ENCODE results near the gene C16orf87. TPM values are rescaled to one million over a fixed set of nuclear protein-coding genes. Genes with fewer than 3 reads are reported as not detected.

Gene C16orf87
- total and polyA plus RNA-seq, 9 of the 15 experiments (the other 6 are each of a cell fraction or from before 2014, with no cell fraction given), result 7.8 to 16.7 (median 10.5) TPM

DNA sequence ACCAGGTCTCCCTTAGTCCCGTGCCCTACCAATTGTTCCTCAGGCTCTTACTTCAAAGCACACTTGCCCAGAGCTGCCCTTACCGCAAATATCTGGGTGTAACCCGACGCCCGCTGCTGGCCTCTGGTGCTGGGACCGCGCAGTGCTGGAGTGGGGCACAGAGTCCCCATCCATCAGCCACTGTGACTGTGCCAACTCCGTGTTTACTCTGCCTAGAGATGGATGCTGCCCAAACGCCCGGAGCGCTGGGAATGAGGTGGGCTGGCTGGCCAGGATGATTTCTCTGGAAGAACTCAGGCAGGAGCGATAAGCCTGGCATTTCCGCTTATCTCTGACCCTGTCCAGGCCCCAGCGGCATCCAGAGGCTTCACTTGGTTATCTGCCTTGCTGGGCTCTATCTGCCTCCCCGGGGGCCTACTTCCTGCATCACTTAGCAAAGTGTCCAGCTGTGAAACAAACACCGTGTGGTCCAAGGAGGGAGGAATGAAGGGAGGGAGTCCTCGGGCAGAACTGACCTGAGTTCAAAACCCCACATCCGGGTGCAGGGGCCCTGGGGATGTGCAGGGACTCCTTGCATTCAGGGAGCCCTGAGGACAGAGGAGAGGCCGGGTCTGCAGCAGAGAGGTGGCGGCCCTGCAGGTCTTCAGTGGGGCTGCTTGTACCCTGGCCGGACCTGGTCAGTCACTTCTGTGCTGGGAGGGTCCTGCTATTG, 73.5 kb downstream of the C16orf87 start (continued):
- TF ChIP-seq C11orf30 (IDR thresholded peaks at IDR 0.05; ENCODE audit: low read depth), result no peak
- TF ChIP-seq HOMEZ (CRISPR knock-in tag; IDR thresholded peaks at IDR 0.05), result no peak
- TF ChIP-seq NEUROD1 (IDR thresholded peaks at IDR 0.05; ENCODE audit: borderline replicate concordance, low read depth, low read length, partially characterized antibody), result no peak
- TF ChIP-seq ZNF232 (CRISPR knock-in tag; IDR thresholded peaks at IDR 0.05), result no peak
- TF ChIP-seq, protein P1, sequence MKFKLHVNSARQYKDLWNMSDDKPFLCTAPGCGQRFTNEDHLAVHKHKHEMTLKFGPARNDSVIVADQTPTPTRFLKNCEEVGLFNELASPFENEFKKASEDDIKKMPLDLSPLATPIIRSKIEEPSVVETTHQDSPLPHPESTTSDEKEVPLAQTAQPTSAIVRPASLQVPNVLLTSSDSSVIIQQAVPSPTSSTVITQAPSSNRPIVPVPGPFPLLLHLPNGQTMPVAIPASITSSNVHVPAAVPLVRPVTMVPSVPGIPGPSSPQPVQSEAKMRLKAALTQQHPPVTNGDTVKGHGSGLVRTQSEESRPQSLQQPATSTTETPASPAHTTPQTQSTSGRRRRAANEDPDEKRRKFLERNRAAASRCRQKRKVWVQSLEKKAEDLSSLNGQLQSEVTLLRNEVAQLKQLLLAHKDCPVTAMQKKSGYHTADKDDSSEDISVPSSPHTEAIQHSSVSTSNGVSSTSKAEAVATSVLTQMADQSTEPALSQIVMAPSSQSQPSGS (CRISPR knock-in tag; IDR thresholded peaks at IDR 0.05), result no peak
- no peak for TF ChIP-seq DNMT1 (IDR thresholded peaks at IDR 0.05)
- no peak for TF ChIP-seq ZNF431 (CRISPR knock-in tag; IDR thresholded peaks at IDR 0.05)
- TF ChIP-seq ZEB2 (IDR thresholded peaks at IDR 0.05), result no peak
- no peak for TF ChIP-seq SAFB2 (IDR thresholded peaks at IDR 0.05; ENCODE audit: borderline replicate concordance, low read depth, low read length, severe bottlenecking)
- TF ChIP-seq MEIS2 (IDR thresholded peaks at IDR 0.05; ENCODE audit: partially characterized antibody), result no peak
- no peak for TF ChIP-seq PML (IDR thresholded peaks at IDR 0.05; ENCODE audit: low read length)
- no peak for TF ChIP-seq ETS2 (tag; IDR thresholded peaks at IDR 0.05; ENCODE audit: borderline replicate concordance, poor library complexity, severe bottlenecking)
- no peak for TF ChIP-seq TSHZ1 (CRISPR knock-in tag; IDR thresholded peaks at IDR 0.05)
- TF ChIP-seq VEZF1 (CRISPR knock-in tag; IDR thresholded peaks at IDR 0.05), result no peak
- TF ChIP-seq U2AF1 (optimal IDR thresholded peaks at IDR 0.05; ENCODE audit: low read depth, low read length), result no peak
- TF ChIP-seq, protein P2, sequence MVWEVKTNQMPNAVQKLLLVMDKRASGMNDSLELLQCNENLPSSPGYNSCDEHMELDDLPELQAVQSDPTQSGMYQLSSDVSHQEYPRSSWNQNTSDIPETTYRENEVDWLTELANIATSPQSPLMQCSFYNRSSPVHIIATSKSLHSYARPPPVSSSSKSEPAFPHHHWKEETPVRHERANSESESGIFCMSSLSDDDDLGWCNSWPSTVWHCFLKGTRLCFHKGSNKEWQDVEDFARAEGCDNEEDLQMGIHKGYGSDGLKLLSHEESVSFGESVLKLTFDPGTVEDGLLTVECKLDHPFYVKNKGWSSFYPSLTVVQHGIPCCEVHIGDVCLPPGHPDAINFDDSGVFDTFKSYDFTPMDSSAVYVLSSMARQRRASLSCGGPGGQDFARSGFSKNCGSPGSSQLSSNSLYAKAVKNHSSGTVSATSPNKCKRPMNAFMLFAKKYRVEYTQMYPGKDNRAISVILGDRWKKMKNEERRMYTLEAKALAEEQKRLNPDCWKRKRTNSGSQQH (CRISPR knock-in tag; IDR thresholded peaks at IDR 0.05), result no peak
- TF ChIP-seq U2AF2 (optimal IDR thresholded peaks at IDR 0.05; ENCODE audit: low read depth, low read length), result no peak
- no peak for TF ChIP-seq MYNN (IDR thresholded peaks at IDR 0.05)
- no peak for TF ChIP-seq MYNN (CRISPR knock-in tag; IDR thresholded peaks at IDR 0.05)
